VCaP (cell line): ENCODE data around the gene GPR39.

Source experiments
- H3K27ac ChIP-seq: fragments of 450-650 bp; 2 replicates; pipeline ENCODE4 v1.5.1; 2017
- CTCF ChIP-seq: fragments of 450-650 bp; conservative IDR thresholded peaks from 2 replicates; pipeline ENCODE4 v1.5.1; 2017; ENCODE audit warnings: mild to moderate bottlenecking, moderate library complexity

Gene GPR39

GRCh38 chr2:132466428-132467028, 49.9 kb downstream of the GPR39 start:
- no peak for TF ChIP-seq CTCF
- H3K27ac ChIP-seq: no peak overlapping the region

- no peak overlapping the region for H3K27ac ChIP-seq
- no peak for TF ChIP-seq CTCF
Observed at GRCh38 chr2:132468821-132469675, 52.4 kb downstream of the GPR39 start.

- no peak for TF ChIP-seq CTCF
- H3K27ac ChIP-seq: no peak overlapping the region
Observed at GRCh38 chr2:132470746-132471145, 54.1 kb downstream of the GPR39 start.

GRCh38 chr2:132473174-132473883, 56.7 kb downstream of the GPR39 start:
- no peak for TF ChIP-seq CTCF
- H3K27ac ChIP-seq: no peak overlapping the region

GRCh38 chr2:132475615-132476014, 59.0 kb downstream of the GPR39 start:
- no peak for TF ChIP-seq CTCF
- H3K27ac ChIP-seq: no peak overlapping the region

- TF ChIP-seq CTCF: no peak
- no peak overlapping the region for H3K27ac ChIP-seq
Observed at GRCh38 chr2:132477436-132477835, 60.8 kb downstream of the GPR39 start.

GRCh38 chr2:132477962-132478361, 61.4 kb downstream of the GPR39 start:
- no peak for TF ChIP-seq CTCF

More at GRCh38 chr2:132477962-132478361, 61.4 kb downstream of the GPR39 start:
- no peak overlapping the region; the same call in 1 of the 2 replicates for H3K27ac ChIP-seq
